ENCODE measurements around the gene NDOR1. TPM values are rescaled to one million over a fixed set of nuclear protein-coding genes. Genes with fewer than 3 reads are reported as not detected.

The NDOR1 gene
- total and polyA plus RNA-seq, 7 donors, result 1.5 to 6.3 (median 4.3) TPM

DNA sequence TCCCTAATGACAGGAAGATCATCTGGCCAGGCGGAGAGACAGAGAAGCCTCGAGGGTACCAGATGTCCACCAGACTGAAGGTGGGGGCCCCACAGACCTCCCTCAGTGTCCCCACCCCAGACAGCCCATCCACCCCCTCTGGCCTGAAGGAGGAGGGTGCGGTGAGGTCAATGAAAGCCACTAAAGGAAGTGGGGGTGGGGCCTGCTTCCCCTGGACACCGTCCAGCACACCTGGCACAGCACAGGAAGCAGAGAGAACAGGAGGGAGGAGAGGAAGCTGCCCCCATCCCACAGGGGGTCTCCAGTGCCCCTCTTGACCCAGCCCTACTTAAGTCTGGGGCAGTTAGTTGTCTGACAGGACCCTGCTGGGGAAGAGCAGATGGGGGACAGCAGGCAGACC, 46.9 kb upstream of the NDOR1 start:
- WGBS, 3 donors, result 29 to 50% (median 42%) methylated on average over 4 of the region's 4 CpGs
- DNase-seq, result no peak
- intact Hi-C loops (cut with DNase I), result no loop called here
- Histone ChIP-seq H3K4me3 (no peak overlapping the region), H3K4me1 (peaks cover 6% of the 10 kb centered on the region), H3K9me3 (no peaks in the 10 kb centered on the region), H3K27me3 (ENCODE audit: insufficient read depth in 3 of 3, low read length in 2 of 3) (peaks cover 0 to 86% (median 41%) of the 10 kb centered on the region in 3 donors), H3K27ac (no peak overlapping the region), H3K36me3 (ENCODE audit: insufficient read depth in 1 of 2, low read depth in 1 of 2) (no peaks in the 10 kb centered on the region)
- TF ChIP-seq, protein P1, sequence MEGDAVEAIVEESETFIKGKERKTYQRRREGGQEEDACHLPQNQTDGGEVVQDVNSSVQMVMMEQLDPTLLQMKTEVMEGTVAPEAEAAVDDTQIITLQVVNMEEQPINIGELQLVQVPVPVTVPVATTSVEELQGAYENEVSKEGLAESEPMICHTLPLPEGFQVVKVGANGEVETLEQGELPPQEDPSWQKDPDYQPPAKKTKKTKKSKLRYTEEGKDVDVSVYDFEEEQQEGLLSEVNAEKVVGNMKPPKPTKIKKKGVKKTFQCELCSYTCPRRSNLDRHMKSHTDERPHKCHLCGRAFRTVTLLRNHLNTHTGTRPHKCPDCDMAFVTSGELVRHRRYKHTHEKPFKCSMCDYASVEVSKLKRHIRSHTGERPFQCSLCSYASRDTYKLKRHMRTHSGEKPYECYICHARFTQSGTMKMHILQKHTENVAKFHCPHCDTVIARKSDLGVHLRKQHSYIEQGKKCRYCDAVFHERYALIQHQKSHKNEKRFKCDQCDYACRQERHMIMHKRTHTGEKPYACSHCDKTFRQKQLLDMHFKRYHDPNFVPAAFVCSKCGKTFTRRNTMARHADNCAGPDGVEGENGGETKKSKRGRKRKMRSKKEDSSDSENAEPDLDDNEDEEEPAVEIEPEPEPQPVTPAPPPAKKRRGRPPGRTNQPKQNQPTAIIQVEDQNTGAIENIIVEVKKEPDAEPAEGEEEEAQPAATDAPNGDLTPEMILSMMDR (IDR thresholded peaks at IDR 0.05), result no peak
- no peak for ATAC-seq

DNA sequence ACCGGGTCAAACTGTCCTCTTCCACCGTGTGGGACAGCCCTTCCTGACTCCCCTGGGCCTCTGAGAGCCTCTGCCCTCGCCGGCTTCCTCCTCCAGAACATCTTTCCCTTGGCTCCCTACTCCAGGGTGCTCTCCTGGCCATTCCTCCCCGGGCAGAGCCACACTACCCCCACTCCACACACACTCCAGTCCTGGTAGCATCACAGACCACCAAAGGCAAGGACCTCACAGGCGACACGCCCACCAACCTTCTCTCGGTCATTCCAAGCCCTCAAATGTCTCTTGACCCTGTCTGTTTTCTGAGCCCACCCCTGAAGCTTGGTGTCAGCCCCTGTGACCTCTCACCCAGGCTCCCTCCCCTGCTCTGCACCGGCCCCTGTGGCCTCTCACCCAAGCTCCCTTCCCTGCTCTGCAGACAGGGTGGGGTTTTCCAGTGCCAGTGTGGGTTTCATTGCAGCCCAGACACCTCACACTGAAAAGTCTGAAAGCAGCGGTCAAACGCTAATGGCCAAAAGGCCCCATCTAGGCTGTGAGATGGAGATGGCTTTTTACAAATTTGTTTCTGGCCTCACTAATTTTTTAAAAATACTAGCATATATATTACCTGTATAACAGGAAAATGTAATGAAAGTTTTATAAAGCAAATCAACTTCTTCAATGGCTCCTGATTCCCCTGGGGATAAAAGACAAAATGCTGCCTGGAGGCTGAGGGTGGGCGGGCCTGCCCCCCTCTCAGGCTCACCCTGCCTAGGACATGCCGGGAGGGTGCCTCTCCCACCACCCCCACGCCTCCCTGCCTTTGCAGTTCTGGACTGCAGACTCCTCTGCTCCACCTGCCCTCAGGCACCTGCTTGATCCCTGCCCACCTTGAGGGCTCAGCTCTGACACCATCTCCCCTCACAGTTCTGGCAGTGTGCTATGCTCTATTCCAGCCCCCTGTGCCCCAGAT, 46.1 kb upstream of the NDOR1 start:
- DNase-seq (no peak), ATAC-seq (no peak)
- H3K27me3 ChIP-seq (ENCODE audit: insufficient read depth in 3 of 3, low read length in 2 of 3), result peaks cover 0 to 94% (median 46%) of the 10 kb centered on the region in 3 donors
- TF ChIP-seq, protein P1 (IDR thresholded peaks at IDR 0.05), result no peak
- H3K4me1 ChIP-seq, result peaks cover 6% of the 10 kb centered on the region
- no peak overlapping the region for H3K27ac ChIP-seq
- H3K36me3 ChIP-seq (ENCODE audit: insufficient read depth in 1 of 2, low read depth in 1 of 2), result no peaks in the 10 kb centered on the region
- no peaks in the 10 kb centered on the region for H3K9me3 ChIP-seq
- WGBS, 3 donors, result 28 to 34% (median 31%) methylated on average over 12 to 14 of the region's 14 CpGs
- intact Hi-C loops (cut with DNase I), result no loop called here
- no peak overlapping the region for H3K4me3 ChIP-seq

DNA sequence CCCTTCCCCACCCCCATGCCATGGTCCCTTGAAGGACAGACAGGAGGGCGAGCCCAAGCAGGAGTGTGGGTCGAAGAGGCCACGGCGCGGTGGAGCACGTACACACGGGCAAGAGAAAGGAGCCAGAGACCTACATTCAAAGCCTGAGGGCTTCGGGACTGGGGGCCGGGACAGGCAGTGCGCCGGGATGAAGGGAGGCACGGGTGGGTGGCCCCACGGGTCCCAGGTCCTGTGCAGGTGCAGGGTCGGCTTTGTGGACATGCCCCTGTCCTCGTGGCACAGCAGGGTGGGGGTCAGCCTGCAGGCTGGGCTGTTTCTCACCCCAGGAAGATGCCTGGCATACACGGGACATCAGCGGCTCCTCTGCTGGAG, 45.5 kb upstream of the NDOR1 start:
- Histone ChIP-seq H3K4me3 (no peak overlapping the region), H3K9me3 (no peaks in the 10 kb centered on the region), H3K4me1 (peaks cover 6% of the 10 kb centered on the region), H3K27ac (no peak overlapping the region), H3K36me3 (ENCODE audit: insufficient read depth in 1 of 2, low read depth in 1 of 2) (no peaks in the 10 kb centered on the region), H3K27me3 (ENCODE audit: insufficient read depth in 3 of 3, low read length in 2 of 3) (peaks cover 0 to 95% (median 51%) of the 10 kb centered on the region in 3 donors)
- DNase-seq (no peak), ATAC-seq (no peak)
- TF ChIP-seq, protein P1 (IDR thresholded peaks at IDR 0.05), result no peak
- WGBS, 3 donors, result 51 to 62% (median 61%) methylated on average over 15 to 17 of the region's 17 CpGs
- intact Hi-C loops (cut with DNase I), result no loop called here

DNA sequence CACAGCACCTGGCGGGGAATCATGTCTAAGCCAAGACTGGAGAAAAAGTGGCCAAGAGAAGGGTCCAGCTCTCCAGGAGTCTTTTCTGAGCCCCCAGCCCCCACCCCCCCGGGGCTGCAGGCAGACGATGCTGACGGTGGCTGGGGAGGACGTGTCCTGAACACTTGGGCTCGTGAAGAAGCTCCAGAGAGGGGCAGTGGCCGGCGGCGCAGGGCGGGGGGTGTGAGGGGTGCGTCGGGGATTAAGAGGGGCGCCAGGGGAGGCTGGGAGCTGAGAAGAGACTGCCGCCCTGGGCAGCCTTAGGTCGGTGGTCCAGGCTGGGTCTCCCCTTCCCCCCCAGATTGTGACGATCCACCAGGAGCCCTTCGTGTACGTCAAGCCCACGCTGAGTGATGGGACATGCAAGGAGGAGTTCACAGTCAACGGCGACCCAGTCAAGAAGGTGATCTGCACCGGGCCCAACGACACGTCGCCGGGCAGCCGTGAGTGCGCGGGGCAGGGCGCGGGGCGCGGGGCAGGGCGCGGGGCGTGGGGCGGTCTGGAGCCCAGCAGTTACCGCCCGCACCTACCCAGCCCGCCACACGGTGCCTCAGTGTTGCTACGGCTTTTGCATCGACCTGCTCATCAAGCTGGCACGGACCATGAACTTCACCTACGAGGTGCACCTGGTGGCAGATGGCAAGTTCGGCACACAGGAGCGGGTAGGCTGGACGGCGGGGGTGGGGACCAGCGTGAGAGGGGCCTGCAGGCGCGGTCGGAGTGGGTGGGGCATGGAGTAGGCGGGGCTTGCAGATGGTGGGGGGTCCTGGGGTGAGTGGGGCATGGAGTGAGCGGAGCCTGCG, 44.6 kb upstream of the NDOR1 start:
- 19 to 27% (median 24%) methylated on average over 54 to 56 of the region's 56 CpGs for WGBS, 3 donors
- TF ChIP-seq, protein P1 (IDR thresholded peaks at IDR 0.05), result no peak
- H3K27me3 ChIP-seq (ENCODE audit: insufficient read depth in 3 of 3, low read length in 2 of 3), result peaks cover 0 to 96% (median 55%) of the 10 kb centered on the region in 3 donors

More for the DNA sequence above, 44.6 kb upstream of the NDOR1 start:
- Histone ChIP-seq H3K36me3 (ENCODE audit: insufficient read depth in 1 of 2, low read depth in 1 of 2) (no peaks in the 10 kb centered on the region), H3K27ac (no peak overlapping the region), H3K4me3 (no peak overlapping the region), H3K9me3 (no peaks in the 10 kb centered on the region), H3K4me1 (peaks cover 6% of the 10 kb centered on the region)
- intact Hi-C loops (cut with DNase I), result no loop called here
- DNase-seq (no peak), ATAC-seq (no peak)
